ENCODE data around the gene AKT3.

AKT3 gene

GRCh38 chr1:243461700-243462099 is 388.3 kb downstream of the AKT3 start:
- DNase-seq (ENCODE audit: low read depth): no peak

GRCh38 chr1:243459059-243459458 is 391.0 kb downstream of the AKT3 start:
- no peak for DNase-seq (ENCODE audit: low read depth)

GRCh38 chr1:243457363-243457982 is 392.6 kb downstream of the AKT3 start:
- DNase-seq (ENCODE audit: low read depth): no peak

- DNase-seq (ENCODE audit: low read depth): no peak
Measured at GRCh38 chr1:243455760-243456651, 394.0 kb downstream of the AKT3 start.

- no peak for DNase-seq (ENCODE audit: low read depth)
Measured at GRCh38 chr1:243454328-243454997, 395.6 kb downstream of the AKT3 start.

GRCh38 chr1:243452092-243452491 is 398.0 kb downstream of the AKT3 start:
- no peak for DNase-seq (ENCODE audit: low read depth)

- no peak for DNase-seq (ENCODE audit: low read depth)
Measured at GRCh38 chr1:243449373-243449772, 400.7 kb downstream of the AKT3 start.

- no peak for DNase-seq (ENCODE audit: low read depth)
Measured at GRCh38 chr1:243447844-243448243, 402.2 kb downstream of the AKT3 start.

- no peak for DNase-seq (ENCODE audit: low read depth)
Measured at GRCh38 chr1:243447347-243447746, 402.7 kb downstream of the AKT3 start.

GRCh38 chr1:243443557-243443956 is 406.5 kb downstream of the AKT3 start:
- DNase-seq (ENCODE audit: low read depth): no peak

- DNase-seq (ENCODE audit: low read depth): no peak
Measured at GRCh38 chr1:243441601-243442000, 408.4 kb downstream of the AKT3 start.

- DNase-seq (ENCODE audit: low read depth): no peak
Measured at GRCh38 chr1:243440406-243440805, 409.6 kb downstream of the AKT3 start.

GRCh38 chr1:243438815-243439214 is 411.2 kb downstream of the AKT3 start:
- DNase-seq (ENCODE audit: low read depth): no peak

Data from stimulated activated CD8-positive, alpha-beta memory T cell treated with anti-CD3 and anti-CD28 coated beads, Interleukin-4, amount 100 ng/mL, for 24 hours (primary cell).